GM18909 (cell line): ENCODE results near the gene CFAP61.
A peak's percentile ranks its signal among the peaks of the same experiment; 100 is the strongest.

Source experiments
- ATAC-seq: cut with Tn5 transposase; IDR thresholded peaks from one replicate; pipeline ENCODE4 v1.9.1; 2021; ENCODE audit warnings: mild to moderate bottlenecking; ENCODE audit not compliant: unreplicated experiment, poor library complexity

The CFAP61 gene

GRCh38 chr20:20148779-20149178 lies 96.4 kb downstream of the CFAP61 start:
- no peak for ATAC-seq

GRCh38 chr20:20150241-20150640 lies 97.9 kb downstream of the CFAP61 start:
- ATAC-seq, result no peak

- ATAC-seq, result no peak
Observed at GRCh38 chr20:20160520-20160919, 108.2 kb downstream of the CFAP61 start.

- no peak for ATAC-seq
Observed at GRCh38 chr20:20161611-20162010, 109.3 kb downstream of the CFAP61 start.

GRCh38 chr20:20167698-20168097 lies 115.4 kb downstream of the CFAP61 start:
- no peak for ATAC-seq

GRCh38 chr20:20173254-20173653 lies 120.9 kb downstream of the CFAP61 start:
- no peak for ATAC-seq

- ATAC-seq, result no peak
Observed at GRCh38 chr20:20174089-20174835, 121.9 kb downstream of the CFAP61 start.

- no peak for ATAC-seq
Observed at GRCh38 chr20:20181322-20181721, 129.0 kb downstream of the CFAP61 start.

- ATAC-seq, result no peak
Observed at GRCh38 chr20:20184149-20184548, 131.8 kb downstream of the CFAP61 start.

- no peak for ATAC-seq
Observed at GRCh38 chr20:20184706-20185105, 132.4 kb downstream of the CFAP61 start.

- peak; percentile 64 for ATAC-seq
Observed at GRCh38 chr20:20188647-20189046, 136.3 kb downstream of the CFAP61 start.

- no peak for ATAC-seq
Observed at GRCh38 chr20:20192366-20192765, 140.0 kb downstream of the CFAP61 start.

- ATAC-seq, result no peak
Observed at GRCh38 chr20:20195021-20195705, 142.8 kb downstream of the CFAP61 start.

GRCh38 chr20:20196610-20197009 lies 144.3 kb downstream of the CFAP61 start:
- no peak for ATAC-seq

- no peak for ATAC-seq
Observed at GRCh38 chr20:20198011-20198410, 145.7 kb downstream of the CFAP61 start.

GRCh38 chr20:20199361-20200160 lies 147.2 kb downstream of the CFAP61 start:
- ATAC-seq, result no peak

GRCh38 chr20:20201124-20201523 lies 148.8 kb downstream of the CFAP61 start:
- ATAC-seq, result no peak

GRCh38 chr20:20201639-20202038 lies 149.3 kb downstream of the CFAP61 start:
- ATAC-seq, result no peak

- no peak for ATAC-seq
Observed at GRCh38 chr20:20202768-20203167, 150.4 kb downstream of the CFAP61 start.

- ATAC-seq, result no peak
Observed at GRCh38 chr20:20203784-20204183, 151.5 kb downstream of the CFAP61 start.

- ATAC-seq, result no peak
Observed at GRCh38 chr20:20204256-20204655, 151.9 kb downstream of the CFAP61 start.
